DOHH2 (cell line): ENCODE measurements around the gene OR52H1.

Source experiments
- H3F3A ChIP-seq: fragments of 200-600 bp; sonication (generic), shearing (Covaris generic); 2 replicates; pipeline ENCODE4 v1.6.0; 2016; ENCODE audit warnings: antibody characterized with exemption, mild to moderate bottlenecking; ENCODE audit not compliant: control insufficient read depth, insufficient read depth
- H3K27ac ChIP-seq: fragments of 200-600 bp; sonication (generic); 2 replicates; pipeline ENCODE4 v1.5.1; 2014; ENCODE audit warnings: low read depth, mild to moderate bottlenecking, low read length, moderate library complexity
- H3K27me3 ChIP-seq: fragments of 200-600 bp; sonication (generic); 2 replicates; pipeline ENCODE4 v1.6.1; 2014; ENCODE audit warnings: mild to moderate bottlenecking, low read length, mixed read lengths; ENCODE audit not compliant: control insufficient read depth
- H3K36me3 ChIP-seq: fragments of 200-600 bp; sonication (generic); 2 replicates; pipeline ENCODE4 v1.6.1; 2014; ENCODE audit warnings: mild to moderate bottlenecking, low read length, moderate library complexity, mixed read lengths; ENCODE audit not compliant: control insufficient read depth
- H3K4me1 ChIP-seq: fragments of 200-600 bp; sonication (generic); 2 replicates; pipeline ENCODE4 v1.6.1; 2014; ENCODE audit warnings: mild to moderate bottlenecking, low read length, mixed read lengths; ENCODE audit not compliant: control insufficient read depth
- H3K4me2 ChIP-seq: fragments of 200-600 bp; sonication (generic); 2 replicates; pipeline ENCODE4 v1.6.0; 2014; ENCODE audit warnings: mild to moderate bottlenecking, low read length, moderate library complexity
- H3K4me3 ChIP-seq: fragments of 200-600 bp; sonication (generic); 2 replicates; pipeline ENCODE4 v1.5.1; 2014; ENCODE audit warnings: mild to moderate bottlenecking, low read length, mixed read lengths
- H3K79me2 ChIP-seq: fragments of 200-600 bp; sonication (generic); 2 replicates; pipeline ENCODE4 v1.6.1; 2014; ENCODE audit warnings: mild to moderate bottlenecking, low read length, mixed read lengths; ENCODE audit not compliant: control insufficient read depth
- H3K9me2 ChIP-seq: fragments of 200-600 bp; sonication (generic); replicated peaks from 2 replicates; pipeline ENCODE4 v1.6.1; 2014; ENCODE audit warnings: mild to moderate bottlenecking, low read length, mixed read lengths; ENCODE audit not compliant: control insufficient read depth
- H3K9me3 ChIP-seq: fragments of 200-600 bp; sonication (generic); 2 replicates; pipeline ENCODE4 v1.6.1; 2014; ENCODE audit warnings: antibody characterized with exemption, low read length, mixed read lengths; ENCODE audit not compliant: control insufficient read depth, insufficient read depth
- H4K20me1 ChIP-seq: fragments of 200-600 bp; sonication (generic); 2 replicates; pipeline ENCODE4 v1.6.0; 2014; ENCODE audit warnings: low read depth, mild to moderate bottlenecking, antibody characterized with exemption, low read length, moderate library complexity; ENCODE audit not compliant: control insufficient read depth, insufficient read depth
- EZH2phosphoT487 ChIP-seq: fragments of 200-600 bp; sonication (generic); IDR thresholded peaks from 2 replicates; pipeline ENCODE4 v1.6.1; 2017; ENCODE audit warnings: borderline replicate concordance, mild to moderate bottlenecking, antibody characterized with exemption, low read length, moderate library complexity, mixed read lengths
- TF ChIP-seq, protein P1 (sequence below): fragments of 200-600 bp; sonication (generic); IDR thresholded peaks from one replicate; pipeline ENCODE4 v1.5.1; 2014; ENCODE audit warnings: antibody characterized with exemption, mild to moderate bottlenecking, low read depth, low read length; ENCODE audit not compliant: poor library complexity, severe bottlenecking

Gene OR52H1

DNA sequence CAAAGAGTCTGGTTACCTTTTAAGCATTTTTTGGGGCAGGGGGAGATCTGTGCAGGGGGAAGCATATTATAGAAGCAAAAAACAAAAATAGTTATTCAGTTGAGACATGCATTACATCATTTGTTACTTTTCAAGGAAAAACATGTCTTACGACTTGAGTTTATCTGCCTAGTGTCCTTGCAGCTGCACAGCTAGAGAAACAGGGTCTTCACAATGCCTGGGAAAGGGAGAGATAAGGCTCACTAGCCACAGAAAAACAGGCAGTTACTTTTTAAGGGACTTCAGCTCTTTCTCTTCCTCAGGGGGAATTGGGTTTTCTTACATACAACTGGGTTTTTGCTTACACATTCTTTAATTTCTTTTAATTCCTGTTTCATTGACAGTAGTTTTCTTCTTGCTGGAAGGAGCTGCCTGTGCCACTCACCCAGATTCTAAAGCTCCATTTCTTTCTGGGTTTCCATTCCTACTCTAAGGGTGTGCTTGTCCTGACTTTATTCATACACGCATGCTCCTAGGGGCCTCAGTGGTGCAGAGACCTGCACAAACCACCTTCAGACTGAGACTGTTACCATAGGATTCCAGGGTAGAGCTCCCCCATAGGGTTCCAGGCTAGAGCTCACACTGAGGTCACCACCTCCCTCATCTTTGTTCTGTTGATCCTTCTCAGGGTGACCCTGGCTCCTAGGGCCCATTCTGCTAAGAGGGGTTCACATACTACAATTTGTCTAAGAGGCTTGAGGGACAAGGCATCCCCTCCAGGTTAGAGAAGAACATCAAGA is 17.1 kb downstream of the OR52H1 start:
- no peak for TF ChIP-seq EZH2phosphoT487
- TF ChIP-seq, protein P1, sequence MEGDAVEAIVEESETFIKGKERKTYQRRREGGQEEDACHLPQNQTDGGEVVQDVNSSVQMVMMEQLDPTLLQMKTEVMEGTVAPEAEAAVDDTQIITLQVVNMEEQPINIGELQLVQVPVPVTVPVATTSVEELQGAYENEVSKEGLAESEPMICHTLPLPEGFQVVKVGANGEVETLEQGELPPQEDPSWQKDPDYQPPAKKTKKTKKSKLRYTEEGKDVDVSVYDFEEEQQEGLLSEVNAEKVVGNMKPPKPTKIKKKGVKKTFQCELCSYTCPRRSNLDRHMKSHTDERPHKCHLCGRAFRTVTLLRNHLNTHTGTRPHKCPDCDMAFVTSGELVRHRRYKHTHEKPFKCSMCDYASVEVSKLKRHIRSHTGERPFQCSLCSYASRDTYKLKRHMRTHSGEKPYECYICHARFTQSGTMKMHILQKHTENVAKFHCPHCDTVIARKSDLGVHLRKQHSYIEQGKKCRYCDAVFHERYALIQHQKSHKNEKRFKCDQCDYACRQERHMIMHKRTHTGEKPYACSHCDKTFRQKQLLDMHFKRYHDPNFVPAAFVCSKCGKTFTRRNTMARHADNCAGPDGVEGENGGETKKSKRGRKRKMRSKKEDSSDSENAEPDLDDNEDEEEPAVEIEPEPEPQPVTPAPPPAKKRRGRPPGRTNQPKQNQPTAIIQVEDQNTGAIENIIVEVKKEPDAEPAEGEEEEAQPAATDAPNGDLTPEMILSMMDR = no peak
- H3K9me2 ChIP-seq = no peaks in the 10 kb centered on the region
- H3K4me3 ChIP-seq = no peak overlapping the region
- no peaks in the 10 kb centered on the region for H3K36me3 ChIP-seq
- no peaks in the 10 kb centered on the region for H3K9me3 ChIP-seq
- H3F3A ChIP-seq = no peaks in the 10 kb centered on the region
- no peaks in the 10 kb centered on the region for H3K79me2 ChIP-seq
- no peak overlapping the region for H3K27ac ChIP-seq
- H4K20me1 ChIP-seq = no peaks in the 10 kb centered on the region
- no peak overlapping the region for H3K4me2 ChIP-seq
- H3K4me1 ChIP-seq = no peaks in the 10 kb centered on the region
- no peaks in the 10 kb centered on the region for H3K27me3 ChIP-seq

DNA sequence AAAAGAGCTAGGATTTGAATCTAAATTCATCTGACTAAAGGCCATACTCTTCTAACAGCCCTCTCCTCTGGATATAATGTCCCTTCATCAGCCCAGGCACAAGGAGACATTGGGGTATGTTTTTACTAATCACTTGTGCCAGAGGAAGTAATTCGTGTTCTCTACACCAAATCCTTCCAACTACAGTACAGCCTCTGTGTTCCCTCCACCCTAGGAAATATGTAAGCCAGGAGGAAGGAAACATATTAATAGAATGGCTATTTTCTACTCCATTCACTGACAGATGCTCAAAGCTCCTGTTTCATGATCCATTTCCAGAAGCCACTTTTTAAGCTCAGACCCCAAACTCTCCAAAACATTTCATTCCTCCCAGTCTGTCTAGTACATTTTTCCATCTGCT is 19.8 kb downstream of the OR52H1 start:
- H3K9me2 ChIP-seq = no peaks in the 10 kb centered on the region
- no peaks in the 10 kb centered on the region for H3K27me3 ChIP-seq
- TF ChIP-seq EZH2phosphoT487 = no peak
- TF ChIP-seq, protein P1 = no peak
- no peaks in the 10 kb centered on the region for H3K9me3 ChIP-seq
- no peak overlapping the region for H3K27ac ChIP-seq
- no peak overlapping the region for H3K4me2 ChIP-seq
- H3F3A ChIP-seq = no peaks in the 10 kb centered on the region
- H4K20me1 ChIP-seq = no peaks in the 10 kb centered on the region
- H3K79me2 ChIP-seq = no peaks in the 10 kb centered on the region
- H3K4me1 ChIP-seq = no peaks in the 10 kb centered on the region
- H3K4me3 ChIP-seq = no peak overlapping the region
- H3K36me3 ChIP-seq = no peaks in the 10 kb centered on the region

DNA sequence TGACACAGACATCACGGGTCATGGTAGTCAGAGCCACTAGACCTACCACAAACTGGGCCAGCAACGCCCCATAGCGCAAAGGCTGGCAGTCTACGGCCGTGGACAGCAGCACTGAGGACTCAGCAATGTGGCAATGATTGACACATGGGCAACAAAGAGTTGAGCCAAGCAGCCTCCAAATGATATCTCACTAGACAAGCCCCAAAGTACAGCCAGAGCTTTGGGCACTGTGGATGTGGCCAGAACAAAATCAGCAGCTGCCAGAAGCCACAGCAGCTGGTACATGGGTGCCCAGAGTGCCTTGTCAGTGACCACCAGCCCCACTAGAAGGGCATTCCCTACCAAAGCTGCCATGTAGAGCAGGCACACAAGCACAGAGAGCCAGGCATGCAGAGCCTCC is 20.6 kb downstream of the OR52H1 start:
- H3K9me2 ChIP-seq = no peaks in the 10 kb centered on the region
- no peaks in the 10 kb centered on the region for H3K36me3 ChIP-seq
- no peaks in the 10 kb centered on the region for H3F3A ChIP-seq
- no peak overlapping the region for H3K27ac ChIP-seq
- no peaks in the 10 kb centered on the region for H3K79me2 ChIP-seq
- no peaks in the 10 kb centered on the region for H3K4me1 ChIP-seq
- H3K4me2 ChIP-seq = no peak overlapping the region
- TF ChIP-seq, protein P1 = no peak
- TF ChIP-seq EZH2phosphoT487 = no peak
- H4K20me1 ChIP-seq = no peaks in the 10 kb centered on the region
- no peak overlapping the region for H3K4me3 ChIP-seq
- no peaks in the 10 kb centered on the region for H3K27me3 ChIP-seq
- no peaks in the 10 kb centered on the region for H3K9me3 ChIP-seq
